Measurements from ENCODE around the gene TCTN2. TPM values are rescaled to one million over a fixed set of nuclear protein-coding genes. Genes with fewer than 3 reads are reported as not detected.

The TCTN2 gene
- polyA plus RNA-seq, 1 donor from 2014 or later, result 14.3 TPM

DNA sequence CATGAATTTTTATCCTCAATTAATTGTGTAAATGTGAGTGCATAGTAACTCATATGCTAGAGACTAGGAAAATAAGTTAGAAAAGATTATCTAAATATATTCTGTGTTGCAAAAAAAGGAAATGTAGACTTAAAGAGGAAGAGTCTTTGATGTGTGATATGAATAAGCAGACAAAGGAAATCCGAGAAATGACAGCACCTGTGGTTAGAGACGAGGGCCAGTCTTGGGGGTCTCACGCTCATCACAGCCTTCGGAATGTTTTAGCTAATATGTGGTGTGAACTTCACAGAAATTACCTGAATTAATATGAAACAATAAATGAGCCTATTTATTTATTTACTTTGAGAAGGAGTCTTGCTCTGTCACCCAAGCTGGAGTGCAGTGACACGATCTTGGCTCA is 52.9 kb downstream of the TCTN2 start:
- H4K20me1 ChIP-seq (ENCODE audit: insufficient read depth), result no peaks in the 10 kb centered on the region
- no peak overlapping the region for H3K4me3 ChIP-seq (ENCODE audit: low read length)
- H3K36me3 ChIP-seq (ENCODE audit: insufficient read depth, low read length), result no peaks in the 10 kb centered on the region
- H3K79me2 ChIP-seq (replicated peaks; ENCODE audit: insufficient read depth, low read length), result no peaks in the 10 kb centered on the region
- no peak overlapping the region for H2AFZ ChIP-seq (ENCODE audit: low read depth, low read length)
- H3F3A ChIP-seq (ENCODE audit: insufficient read depth, low read length, poor library complexity, severe bottlenecking), result no peaks in the 10 kb centered on the region
- H3K4me2 ChIP-seq (ENCODE audit: low read length), result no peak overlapping the region
- no peak overlapping the region for H3K9ac ChIP-seq (ENCODE audit: low read length)
- no peak overlapping the region for H3K27ac ChIP-seq (ENCODE audit: low read length)
- no peaks in the 10 kb centered on the region for H3K9me3 ChIP-seq (ENCODE audit: low read length)
- TF ChIP-seq, protein P1, sequence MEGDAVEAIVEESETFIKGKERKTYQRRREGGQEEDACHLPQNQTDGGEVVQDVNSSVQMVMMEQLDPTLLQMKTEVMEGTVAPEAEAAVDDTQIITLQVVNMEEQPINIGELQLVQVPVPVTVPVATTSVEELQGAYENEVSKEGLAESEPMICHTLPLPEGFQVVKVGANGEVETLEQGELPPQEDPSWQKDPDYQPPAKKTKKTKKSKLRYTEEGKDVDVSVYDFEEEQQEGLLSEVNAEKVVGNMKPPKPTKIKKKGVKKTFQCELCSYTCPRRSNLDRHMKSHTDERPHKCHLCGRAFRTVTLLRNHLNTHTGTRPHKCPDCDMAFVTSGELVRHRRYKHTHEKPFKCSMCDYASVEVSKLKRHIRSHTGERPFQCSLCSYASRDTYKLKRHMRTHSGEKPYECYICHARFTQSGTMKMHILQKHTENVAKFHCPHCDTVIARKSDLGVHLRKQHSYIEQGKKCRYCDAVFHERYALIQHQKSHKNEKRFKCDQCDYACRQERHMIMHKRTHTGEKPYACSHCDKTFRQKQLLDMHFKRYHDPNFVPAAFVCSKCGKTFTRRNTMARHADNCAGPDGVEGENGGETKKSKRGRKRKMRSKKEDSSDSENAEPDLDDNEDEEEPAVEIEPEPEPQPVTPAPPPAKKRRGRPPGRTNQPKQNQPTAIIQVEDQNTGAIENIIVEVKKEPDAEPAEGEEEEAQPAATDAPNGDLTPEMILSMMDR (IDR thresholded peaks at IDR 0.05; ENCODE audit: poor library complexity, severe bottlenecking), result no peak
- TF ChIP-seq, protein P2, sequence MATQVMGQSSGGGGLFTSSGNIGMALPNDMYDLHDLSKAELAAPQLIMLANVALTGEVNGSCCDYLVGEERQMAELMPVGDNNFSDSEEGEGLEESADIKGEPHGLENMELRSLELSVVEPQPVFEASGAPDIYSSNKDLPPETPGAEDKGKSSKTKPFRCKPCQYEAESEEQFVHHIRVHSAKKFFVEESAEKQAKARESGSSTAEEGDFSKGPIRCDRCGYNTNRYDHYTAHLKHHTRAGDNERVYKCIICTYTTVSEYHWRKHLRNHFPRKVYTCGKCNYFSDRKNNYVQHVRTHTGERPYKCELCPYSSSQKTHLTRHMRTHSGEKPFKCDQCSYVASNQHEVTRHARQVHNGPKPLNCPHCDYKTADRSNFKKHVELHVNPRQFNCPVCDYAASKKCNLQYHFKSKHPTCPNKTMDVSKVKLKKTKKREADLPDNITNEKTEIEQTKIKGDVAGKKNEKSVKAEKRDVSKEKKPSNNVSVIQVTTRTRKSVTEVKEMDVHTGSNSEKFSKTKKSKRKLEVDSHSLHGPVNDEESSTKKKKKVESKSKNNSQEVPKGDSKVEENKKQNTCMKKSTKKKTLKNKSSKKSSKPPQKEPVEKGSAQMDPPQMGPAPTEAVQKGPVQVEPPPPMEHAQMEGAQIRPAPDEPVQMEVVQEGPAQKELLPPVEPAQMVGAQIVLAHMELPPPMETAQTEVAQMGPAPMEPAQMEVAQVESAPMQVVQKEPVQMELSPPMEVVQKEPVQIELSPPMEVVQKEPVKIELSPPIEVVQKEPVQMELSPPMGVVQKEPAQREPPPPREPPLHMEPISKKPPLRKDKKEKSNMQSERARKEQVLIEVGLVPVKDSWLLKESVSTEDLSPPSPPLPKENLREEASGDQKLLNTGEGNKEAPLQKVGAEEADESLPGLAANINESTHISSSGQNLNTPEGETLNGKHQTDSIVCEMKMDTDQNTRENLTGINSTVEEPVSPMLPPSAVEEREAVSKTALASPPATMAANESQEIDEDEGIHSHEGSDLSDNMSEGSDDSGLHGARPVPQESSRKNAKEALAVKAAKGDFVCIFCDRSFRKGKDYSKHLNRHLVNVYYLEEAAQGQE (IDR thresholded peaks at IDR 0.05; ENCODE audit: borderline replicate concordance), result no peak
- no peak for TF ChIP-seq EZH2 (IDR thresholded peaks at IDR 0.05; ENCODE audit: borderline replicate concordance, insufficient read depth, low read length, poor library complexity, severe bottlenecking)
- no peak for TF ChIP-seq RAD21 (conservative IDR thresholded peaks at IDR 0.05)
- no peak for TF ChIP-seq POLR2AphosphoS5 (IDR thresholded peaks at IDR 0.05)
- no peak for TF ChIP-seq EP300 (conservative IDR thresholded peaks at IDR 0.05; ENCODE audit: poor library complexity, severe bottlenecking)
- no peak for TF ChIP-seq TAF1 (IDR thresholded peaks at IDR 0.05; ENCODE audit: low read depth)
- no peak for TF ChIP-seq SMC3 (conservative IDR thresholded peaks at IDR 0.05; ENCODE audit: poor library complexity)
- no peak for TF ChIP-seq MXI1 (conservative IDR thresholded peaks at IDR 0.05; ENCODE audit: poor library complexity, severe bottlenecking)
- H3K9me2 ChIP-seq (ENCODE audit: insufficient read depth, low read length), result no peaks in the 10 kb centered on the region
- H3K27me3 ChIP-seq (ENCODE audit: insufficient read depth, low read depth, low read length), result no peaks in the 10 kb centered on the region

DNA sequence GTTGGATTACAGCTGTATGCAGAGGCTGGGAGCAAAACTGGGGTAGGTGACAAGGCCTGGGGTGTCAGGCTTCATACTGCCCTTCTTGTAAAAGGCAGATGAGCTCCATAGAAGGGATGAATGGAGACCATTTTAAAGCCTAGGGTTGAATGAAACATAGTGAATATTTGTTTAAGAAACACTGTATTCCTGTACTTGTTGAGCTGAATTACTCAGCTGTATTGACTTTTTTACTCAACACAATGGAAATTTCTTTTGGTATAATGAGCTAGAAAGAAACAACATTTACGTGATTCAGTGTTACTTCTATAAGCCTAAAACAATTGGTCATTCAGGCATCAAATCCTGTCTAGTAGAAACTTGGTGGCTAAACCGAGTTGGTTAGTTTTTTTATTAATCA is 55.3 kb downstream of the TCTN2 start:
- Histone ChIP-seq H3K27ac (ENCODE audit: low read length) (no peak overlapping the region), H3K36me3 (ENCODE audit: insufficient read depth, low read length) (no peaks in the 10 kb centered on the region), H3K4me3 (ENCODE audit: low read length) (no peak overlapping the region)

More for the DNA sequence above, 55.3 kb downstream of the TCTN2 start:
- no peak overlapping the region for H2AFZ ChIP-seq (ENCODE audit: low read depth, low read length)
- no peak overlapping the region for H3K4me2 ChIP-seq (ENCODE audit: low read length)
- TF ChIP-seq SMC3 (conservative IDR thresholded peaks at IDR 0.05; ENCODE audit: poor library complexity), result no peak
- TF ChIP-seq RAD21 (conservative IDR thresholded peaks at IDR 0.05), result no peak
- no peak for TF ChIP-seq EZH2 (IDR thresholded peaks at IDR 0.05; ENCODE audit: borderline replicate concordance, insufficient read depth, low read length, poor library complexity, severe bottlenecking)
- TF ChIP-seq EP300 (conservative IDR thresholded peaks at IDR 0.05; ENCODE audit: poor library complexity, severe bottlenecking), result no peak
- TF ChIP-seq, protein P1 (IDR thresholded peaks at IDR 0.05; ENCODE audit: poor library complexity, severe bottlenecking), result no peak
- TF ChIP-seq TAF1 (IDR thresholded peaks at IDR 0.05; ENCODE audit: low read depth), result no peak
- no peak for TF ChIP-seq MXI1 (conservative IDR thresholded peaks at IDR 0.05; ENCODE audit: poor library complexity, severe bottlenecking)
- no peak for TF ChIP-seq POLR2AphosphoS5 (IDR thresholded peaks at IDR 0.05)
- TF ChIP-seq, protein P2 (IDR thresholded peaks at IDR 0.05; ENCODE audit: borderline replicate concordance), result no peak
- no peaks in the 10 kb centered on the region for H3K9me2 ChIP-seq (ENCODE audit: insufficient read depth, low read length)
- H3K9me3 ChIP-seq (ENCODE audit: low read length), result no peaks in the 10 kb centered on the region
- no peaks in the 10 kb centered on the region for H3K27me3 ChIP-seq (ENCODE audit: insufficient read depth, low read depth, low read length)
- H4K20me1 ChIP-seq (ENCODE audit: insufficient read depth), result no peaks in the 10 kb centered on the region
- H3K9ac ChIP-seq (ENCODE audit: low read length), result no peak overlapping the region
- H3K79me2 ChIP-seq (replicated peaks; ENCODE audit: insufficient read depth, low read length), result no peaks in the 10 kb centered on the region
- no peaks in the 10 kb centered on the region for H3F3A ChIP-seq (ENCODE audit: insufficient read depth, low read length, poor library complexity, severe bottlenecking)
